CD14-positive monocyte (primary cell): ENCODE measurements around the gene PDGFB. TPM values are rescaled to one million over a fixed set of nuclear protein-coding genes. Genes with fewer than 3 reads are reported as not detected.

Source experiments
- DNase-seq, 3 donors: peaks; one replicate each; pipeline ENCODE4 v3.0.0-alpha.2; 2011 to 2022
- H2AFZ ChIP-seq: 2 replicates; pipeline ENCODE4 v1.6.0; 2012; ENCODE audit warnings: mild to moderate bottlenecking, low read depth, low read length, inconsistent platforms; ENCODE audit not compliant: insufficient read depth, poor library complexity, severe bottlenecking
- H3K27ac ChIP-seq, 2 donors: 1 replicate in 1 of 2; 2 replicates in 1 of 2; pipeline ENCODE4 v1.5.1; 2012 to 2013; ENCODE audit warnings: low read length in 2 of 2, control low read depth in 1 of 2, inconsistent platforms in 1 of 2, low read depth in 1 of 2, mild to moderate bottlenecking in 1 of 2
- H3K27me3 ChIP-seq, 2 donors: one replicate each; pipeline versions ENCODE4 v1.6.0 to v1.6.1; 2011 to 2013; ENCODE audit warnings: low read length in 2 of 2; ENCODE audit not compliant: control insufficient read depth in 2 of 2, insufficient read depth in 2 of 2
- H3K36me3 ChIP-seq, 2 donors: replicated peaks in 1 of 2; 1 replicate in 1 of 2; 2 replicates in 1 of 2; pipeline versions ENCODE4 v1.5.1 to v1.6.1; 2012 to 2013; ENCODE audit warnings: low read length in 2 of 2, control low read depth in 1 of 2, inconsistent platforms in 1 of 2, mild to moderate bottlenecking in 1 of 2; ENCODE audit not compliant: insufficient read depth in 2 of 2, control insufficient read depth in 1 of 2
- H3K4me1 ChIP-seq, 2 donors: 1 replicate in 1 of 2; 2 replicates in 1 of 2; pipeline versions ENCODE4 v1.5.1 to v1.6.1; 2012 to 2013; ENCODE audit warnings: low read length in 2 of 2, control low read depth in 1 of 2, inconsistent platforms in 1 of 2, mild to moderate bottlenecking in 1 of 2, moderate library complexity in 1 of 2; ENCODE audit not compliant: insufficient read depth in 2 of 2, control insufficient read depth in 1 of 2
- H3K4me2 ChIP-seq: replicated peaks from 2 replicates; pipeline ENCODE3; 2012; ENCODE audit warnings: low read length, moderate library complexity, mild to moderate bottlenecking; ENCODE audit not compliant: poor library complexity, severe bottlenecking; ENCODE audit errors: extremely low read depth
- H3K4me3 ChIP-seq, 3 experiments: fragments of 200-600 bp in 1 of 3; sonication (generic) in 1 of 3; replicated peaks in 1 of 3; 1 replicate in 2 of 3; 2 replicates in 1 of 3; pipeline ENCODE4 v1.5.1; 2011 to 2013; ENCODE audit warnings: low read length in 3 of 3, mild to moderate bottlenecking in 3 of 3, control low read depth in 2 of 3, low read depth in 2 of 3, inconsistent platforms in 1 of 3, moderate library complexity in 1 of 3
- H3K79me2 ChIP-seq: 2 replicates; pipeline ENCODE4 v1.6.0; 2012; ENCODE audit warnings: mild to moderate bottlenecking, control low read depth, inconsistent platforms, low read length, moderate library complexity; ENCODE audit not compliant: insufficient read depth
- H3K9ac ChIP-seq: 2 replicates; pipeline ENCODE4 v1.6.0; 2017; ENCODE audit warnings: low read length, mild to moderate bottlenecking; ENCODE audit not compliant: insufficient read depth, poor library complexity, severe bottlenecking
- H3K9me3 ChIP-seq, 2 donors: replicated peaks in 1 of 2; 1 replicate in 1 of 2; 2 replicates in 1 of 2; pipeline versions ENCODE4 v1.5.1 to v1.6.1; 2012 to 2013; ENCODE audit warnings: low read length in 2 of 2, control low read depth in 1 of 2; ENCODE audit not compliant: control insufficient read depth in 1 of 2, insufficient read depth in 1 of 2
- H4K20me1 ChIP-seq: 2 replicates; pipeline ENCODE4 v1.6.0; 2012; ENCODE audit warnings: mild to moderate bottlenecking, low read length, control low read depth, moderate library complexity; ENCODE audit not compliant: insufficient read depth
- H3K27ac Mint-ChIP-seq, 7 donors: one replicate each; pipeline ENCODE4 v1.8.0; 2020; ENCODE audit warnings: mild to moderate bottlenecking in 7 of 7, mixed read lengths in 7 of 7, moderate library complexity in 6 of 7, inconsistent platforms in 2 of 7
- H3K27me3 Mint-ChIP-seq, 3 donors: one replicate each; pipeline ENCODE4 v1.8.0; 2021 to 2022; ENCODE audit warnings: low read depth in 3 of 3, mild to moderate bottlenecking in 3 of 3, mixed read lengths in 3 of 3, moderate library complexity in 3 of 3, inconsistent platforms in 1 of 3
- H3K36me3 Mint-ChIP-seq, 2 donors: one replicate each; pipeline ENCODE4 v1.8.0; 2020; ENCODE audit warnings: mixed read lengths in 2 of 2, inconsistent platforms in 1 of 2, mild to moderate bottlenecking in 1 of 2
- H3K4me1 Mint-ChIP-seq: one replicate; pipeline ENCODE4 v1.8.0; 2020; ENCODE audit warnings: mild to moderate bottlenecking, mixed read lengths
- H3K4me3 Mint-ChIP-seq, 2 donors: one replicate each; pipeline ENCODE4 v1.8.0; 2020; ENCODE audit warnings: mild to moderate bottlenecking in 2 of 2, mixed read lengths in 2 of 2, moderate library complexity in 1 of 2
- H3K9me3 Mint-ChIP-seq, 7 donors: one replicate each; pipeline ENCODE4 v1.8.0; 2020 to 2022; ENCODE audit warnings: mixed read lengths in 7 of 7, mild to moderate bottlenecking in 6 of 7, moderate library complexity in 6 of 7, inconsistent platforms in 2 of 7
- WGBS: methylation state at CpG from one replicate; pipeline ENCODE4 v1.1.5; 2013; ENCODE audit warnings: missing lambda C conversion rate; ENCODE audit not compliant: insufficient coverage; 5-methylcytosine and 5-hydroxymethylcytosine counted together
- intact Hi-C, 2 donors: fragments of 100-400 bp; cut with micrococcal nuclease; formaldehyde crosslinking; loops; one replicate each; pipeline versions ENCODE4 v1.15.0 to v1.15.1; 2023
- polyA plus RNA-seq, 3 donors: library from polyadenylated mRNA; depleted of rRNA in 1 of 3; unstranded in 2 of 3; stranded (reverse) in 1 of 3; fragments of 300-500 nt in 2 of 3; fragments of >200 nt in 1 of 3; fragmentation: Illumina TruSeq in 2 of 3; gene quantifications; 1 replicate in 2 of 3; 2 replicates in 1 of 3; pipeline ENCODE4 v1.2.3, GENCODE V29; 2012 to 2021
- TF ChIP-seq, protein P1 (sequence below): fragments of 200-600 bp; IDR thresholded peaks from one replicate; pipeline ENCODE4 v1.8.0; 2022; ENCODE audit warnings: antibody characterized with exemption, mild to moderate bottlenecking

PDGFB gene
- polyA plus RNA-seq, 3 donors, result 0.15 TPM; not detected in 2

- intact Hi-C loops, result no loop called here
- no peak overlapping the region for H3K4me2 ChIP-seq
- H3K36me3 ChIP-seq, result no peaks in the 10 kb centered on the region
- H3K4me3 ChIP-seq, result no peak overlapping the region
- peaks cover 2 to 79% of the 10 kb centered on the region in 2 donors for H3K27me3 ChIP-seq
- TF ChIP-seq, protein P1, sequence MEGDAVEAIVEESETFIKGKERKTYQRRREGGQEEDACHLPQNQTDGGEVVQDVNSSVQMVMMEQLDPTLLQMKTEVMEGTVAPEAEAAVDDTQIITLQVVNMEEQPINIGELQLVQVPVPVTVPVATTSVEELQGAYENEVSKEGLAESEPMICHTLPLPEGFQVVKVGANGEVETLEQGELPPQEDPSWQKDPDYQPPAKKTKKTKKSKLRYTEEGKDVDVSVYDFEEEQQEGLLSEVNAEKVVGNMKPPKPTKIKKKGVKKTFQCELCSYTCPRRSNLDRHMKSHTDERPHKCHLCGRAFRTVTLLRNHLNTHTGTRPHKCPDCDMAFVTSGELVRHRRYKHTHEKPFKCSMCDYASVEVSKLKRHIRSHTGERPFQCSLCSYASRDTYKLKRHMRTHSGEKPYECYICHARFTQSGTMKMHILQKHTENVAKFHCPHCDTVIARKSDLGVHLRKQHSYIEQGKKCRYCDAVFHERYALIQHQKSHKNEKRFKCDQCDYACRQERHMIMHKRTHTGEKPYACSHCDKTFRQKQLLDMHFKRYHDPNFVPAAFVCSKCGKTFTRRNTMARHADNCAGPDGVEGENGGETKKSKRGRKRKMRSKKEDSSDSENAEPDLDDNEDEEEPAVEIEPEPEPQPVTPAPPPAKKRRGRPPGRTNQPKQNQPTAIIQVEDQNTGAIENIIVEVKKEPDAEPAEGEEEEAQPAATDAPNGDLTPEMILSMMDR, result no peak
- no peaks in the 10 kb centered on the region for H3K4me1 ChIP-seq
- no peaks in the 10 kb centered on the region for H3K79me2 ChIP-seq
- Mint-ChIP-seq H3K4me3 (peak overlapping the region in 1 of 2 donors; percentile 71), H3K9me3 (peaks cover 0 to 4% (median 0%) of the 10 kb centered on the region in 7 donors), H3K4me1 (peaks cover 15% of the 10 kb centered on the region), H3K36me3 (no peaks in the 10 kb centered on the region), H3K27me3 (peaks cover 63 to 90% (median 79%) of the 10 kb centered on the region in 3 donors), H3K27ac (peak overlapping the region in 1 of 7 donors; percentile 68)
- DNase-seq, result peak in 2 of 3 donors; percentile 31 to 64
- H2AFZ ChIP-seq, result no peak overlapping the region
- no peaks in the 10 kb centered on the region for H3K9me3 ChIP-seq
- no peak overlapping the region for H3K9ac ChIP-seq
- H3K27ac ChIP-seq, result no peak overlapping the region
- H4K20me1 ChIP-seq, result no peaks in the 10 kb centered on the region
- WGBS, result 0% methylated on average over 11 of the region's 19 CpGs
These were observed 8.8 kb upstream of the PDGFB start for GRCh38 chr22:39253435-39254070.

- Mint-ChIP-seq H3K27ac (peak overlapping the region in 3 of 7 donors; percentile 33 to 68 (median 37)), H3K9me3 (peaks cover 0 to 4% (median 0%) of the 10 kb centered on the region in 7 donors), H3K27me3 (peaks cover 61 to 94% (median 81%) of the 10 kb centered on the region in 3 donors), H3K36me3 (no peaks in the 10 kb centered on the region), H3K4me3 (peak overlapping the region in 1 of 2 donors; percentile 71), H3K4me1 (peaks cover 15% of the 10 kb centered on the region)
- no peaks in the 10 kb centered on the region for H3K4me1 ChIP-seq
- H3K27me3 ChIP-seq, result peaks cover 2 to 87% of the 10 kb centered on the region in 2 donors
- H3K4me2 ChIP-seq, result no peak overlapping the region
- no peaks in the 10 kb centered on the region for H3K36me3 ChIP-seq
- H3K79me2 ChIP-seq, result no peaks in the 10 kb centered on the region
- WGBS, result 30% methylated on average over 2 of the region's 21 CpGs
- intact Hi-C loops, result no loop called here
- H4K20me1 ChIP-seq, result no peaks in the 10 kb centered on the region
- H3K4me3 ChIP-seq, result no peak overlapping the region
- TF ChIP-seq, protein P1, result no peak
- no peak for DNase-seq
- H3K9ac ChIP-seq, result no peak overlapping the region
- H2AFZ ChIP-seq, result no peak overlapping the region
- H3K27ac ChIP-seq, result no peak overlapping the region
- H3K9me3 ChIP-seq, result no peaks in the 10 kb centered on the region
These were observed 8.0 kb upstream of the PDGFB start for GRCh38 chr22:39252461-39253434.
